IPS-18a (cell line): Measurements from ENCODE around the gene HEG1.

Experiments used
- H3K27ac ChIP-seq: one replicate; pipeline ENCODE4 v1.5.1; 2013; ENCODE audit warnings: low read length
- H3K27me3 ChIP-seq: one replicate; pipeline ENCODE4 v1.6.1; 2013; ENCODE audit warnings: mild to moderate bottlenecking, low read length; ENCODE audit not compliant: control insufficient read depth, insufficient read depth
- H3K36me3 ChIP-seq: one replicate; pipeline ENCODE4 v1.6.1; 2013; ENCODE audit warnings: low read depth, low read length; ENCODE audit not compliant: control insufficient read depth
- H3K4me1 ChIP-seq: one replicate; pipeline ENCODE4 v1.6.1; 2013; ENCODE audit warnings: low read depth, low read length; ENCODE audit not compliant: control insufficient read depth
- H3K4me3 ChIP-seq: one replicate; pipeline ENCODE4 v1.5.1; 2013; ENCODE audit warnings: low read length
- H3K9ac ChIP-seq: one replicate; pipeline ENCODE4 v1.6.1; 2013; ENCODE audit warnings: mild to moderate bottlenecking, low read length, moderate library complexity
- H3K9me3 ChIP-seq: one replicate; pipeline ENCODE4 v1.6.1; 2013; ENCODE audit warnings: low read depth, low read length; ENCODE audit not compliant: control insufficient read depth

Gene HEG1

GRCh38 chr3:125080077-125080476 is 24.3 kb upstream of the HEG1 start:
- Histone ChIP-seq H3K27me3 (no peaks in the 10 kb centered on the region), H3K9ac (no peak overlapping the region), H3K9me3 (no peaks in the 10 kb centered on the region), H3K4me1 (peaks cover 9% of the 10 kb centered on the region), H3K36me3 (no peaks in the 10 kb centered on the region), H3K27ac (no peak overlapping the region), H3K4me3 (no peak overlapping the region)

- no peaks in the 10 kb centered on the region for H3K9me3 ChIP-seq
- no peak overlapping the region for H3K27ac ChIP-seq
- no peak overlapping the region for H3K9ac ChIP-seq
- no peaks in the 10 kb centered on the region for H3K27me3 ChIP-seq
- peaks cover 9% of the 10 kb centered on the region for H3K4me1 ChIP-seq
- H3K36me3 ChIP-seq: no peaks in the 10 kb centered on the region
- no peak overlapping the region for H3K4me3 ChIP-seq
These were observed 23.9 kb upstream of the HEG1 start for GRCh38 chr3:125079675-125080045.

GRCh38 chr3:125078951-125079674 is 23.3 kb upstream of the HEG1 start:
- Histone ChIP-seq H3K27ac (no peak overlapping the region), H3K9me3 (no peaks in the 10 kb centered on the region), H3K27me3 (no peaks in the 10 kb centered on the region), H3K4me3 (no peak overlapping the region), H3K36me3 (no peaks in the 10 kb centered on the region), H3K4me1 (peaks cover 9% of the 10 kb centered on the region), H3K9ac (no peak overlapping the region)

- Histone ChIP-seq H3K4me3 (no peak overlapping the region), H3K27me3 (no peaks in the 10 kb centered on the region), H3K27ac (no peak overlapping the region), H3K9me3 (no peaks in the 10 kb centered on the region), H3K9ac (no peak overlapping the region), H3K4me1 (peaks cover 9% of the 10 kb centered on the region), H3K36me3 (no peaks in the 10 kb centered on the region)
These were observed 22.1 kb upstream of the HEG1 start for GRCh38 chr3:125077864-125078263.

GRCh38 chr3:125076464-125076863 is 20.7 kb upstream of the HEG1 start:
- H3K4me3 ChIP-seq: no peak overlapping the region
- no peaks in the 10 kb centered on the region for H3K36me3 ChIP-seq
- no peaks in the 10 kb centered on the region for H3K27me3 ChIP-seq
- no peaks in the 10 kb centered on the region for H3K9me3 ChIP-seq
- no peak overlapping the region for H3K27ac ChIP-seq
- H3K4me1 ChIP-seq: peaks cover 9% of the 10 kb centered on the region
- H3K9ac ChIP-seq: no peak overlapping the region

GRCh38 chr3:125075738-125076137 is 19.9 kb upstream of the HEG1 start:
- Histone ChIP-seq H3K4me3 (no peak overlapping the region), H3K36me3 (no peaks in the 10 kb centered on the region), H3K9me3 (no peaks in the 10 kb centered on the region), H3K27ac (no peak overlapping the region), H3K4me1 (peaks cover 9% of the 10 kb centered on the region), H3K9ac (no peak overlapping the region), H3K27me3 (no peaks in the 10 kb centered on the region)

- H3K27ac ChIP-seq: no peak overlapping the region
- H3K4me3 ChIP-seq: no peak overlapping the region
- no peaks in the 10 kb centered on the region for H3K9me3 ChIP-seq
- H3K27me3 ChIP-seq: no peaks in the 10 kb centered on the region
- H3K9ac ChIP-seq: no peak overlapping the region
- H3K36me3 ChIP-seq: no peaks in the 10 kb centered on the region
- peaks cover 9% of the 10 kb centered on the region for H3K4me1 ChIP-seq
These were observed 17.7 kb upstream of the HEG1 start for GRCh38 chr3:125073390-125073905.

GRCh38 chr3:125072749-125073389 is 17.1 kb upstream of the HEG1 start:
- H3K4me1 ChIP-seq: peaks cover 9% of the 10 kb centered on the region
- no peaks in the 10 kb centered on the region for H3K9me3 ChIP-seq
- no peak overlapping the region for H3K9ac ChIP-seq
- no peak overlapping the region for H3K4me3 ChIP-seq
- no peaks in the 10 kb centered on the region for H3K36me3 ChIP-seq
- no peak overlapping the region for H3K27ac ChIP-seq
- no peaks in the 10 kb centered on the region for H3K27me3 ChIP-seq

- no peak overlapping the region for H3K27ac ChIP-seq
- H3K27me3 ChIP-seq: no peaks in the 10 kb centered on the region
- no peak overlapping the region for H3K4me3 ChIP-seq
- no peaks in the 10 kb centered on the region for H3K9me3 ChIP-seq
- no peaks in the 10 kb centered on the region for H3K36me3 ChIP-seq
- no peak overlapping the region for H3K9ac ChIP-seq
- H3K4me1 ChIP-seq: peaks cover 9% of the 10 kb centered on the region
These were observed 16.5 kb upstream of the HEG1 start for GRCh38 chr3:125072301-125072700.

GRCh38 chr3:125069968-125070745 is 14.4 kb upstream of the HEG1 start:
- no peaks in the 10 kb centered on the region for H3K4me1 ChIP-seq
- H3K27me3 ChIP-seq: no peaks in the 10 kb centered on the region
- H3K9me3 ChIP-seq: no peaks in the 10 kb centered on the region
- no peaks in the 10 kb centered on the region for H3K36me3 ChIP-seq
- H3K9ac ChIP-seq: no peak overlapping the region
- no peak overlapping the region for H3K27ac ChIP-seq
- H3K4me3 ChIP-seq: no peak overlapping the region

GRCh38 chr3:125069452-125069851 is 13.7 kb upstream of the HEG1 start:
- H3K36me3 ChIP-seq: no peaks in the 10 kb centered on the region
- no peaks in the 10 kb centered on the region for H3K27me3 ChIP-seq
- H3K27ac ChIP-seq: no peak overlapping the region
- H3K9ac ChIP-seq: no peak overlapping the region
- H3K9me3 ChIP-seq: no peaks in the 10 kb centered on the region
- no peak overlapping the region for H3K4me3 ChIP-seq
- no peaks in the 10 kb centered on the region for H3K4me1 ChIP-seq
